ENCODE data around the gene RTKN.
"Not testable (repeated sequence)": the region's sequence is repeated elsewhere in the genome, so short reads cannot be mapped to it uniquely, and the experiment has no call there.

RTKN gene

GRCh38 chr2:74438248-74438647 is 3.5 kb downstream of the RTKN start:
- no peak for DNase-seq

DNA sequence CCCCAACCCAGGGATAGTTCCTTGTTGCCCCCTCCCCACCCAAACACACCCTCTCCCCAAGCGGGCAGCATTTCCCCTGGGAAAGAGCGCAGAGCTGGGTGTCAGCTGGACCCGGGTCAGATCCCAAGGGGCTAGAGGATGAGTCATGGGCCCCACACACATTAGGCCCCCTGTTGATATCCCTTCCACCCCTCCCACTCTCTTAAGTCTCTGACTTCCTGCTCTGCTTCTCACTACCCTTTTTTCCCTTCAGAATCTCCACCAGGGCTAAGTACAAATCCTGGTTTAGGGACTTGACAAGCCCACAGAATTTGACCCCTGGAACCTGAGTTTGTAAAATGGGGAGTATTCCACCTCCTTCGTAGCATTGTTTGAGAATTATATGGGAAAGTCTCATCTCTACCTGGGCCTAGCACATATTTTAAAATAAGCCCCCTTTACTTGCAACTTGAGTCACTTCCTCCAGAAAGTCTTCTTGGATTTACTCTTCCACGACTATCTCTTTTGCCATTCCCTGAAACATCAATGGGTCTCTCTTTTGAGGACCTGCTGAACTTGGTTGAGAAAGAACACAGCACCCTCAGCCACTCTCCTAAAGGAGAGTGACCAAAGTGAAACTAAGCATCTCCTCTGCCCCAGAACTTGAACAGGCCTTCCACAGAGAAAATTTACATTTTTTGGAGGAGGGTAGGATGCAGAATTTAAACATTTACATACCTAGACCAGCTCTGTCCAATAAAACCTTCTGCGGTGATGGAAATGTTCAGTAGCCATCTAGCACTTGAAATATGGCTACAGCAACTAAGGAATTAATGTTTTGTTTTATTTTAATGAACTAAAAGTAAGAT is 4.7 kb downstream of the RTKN start:
- no peak for DNase-seq

- DNase-seq, result no peak
Observed at GRCh38 chr2:74436111-74436805, 5.5 kb downstream of the RTKN start.

DNA sequence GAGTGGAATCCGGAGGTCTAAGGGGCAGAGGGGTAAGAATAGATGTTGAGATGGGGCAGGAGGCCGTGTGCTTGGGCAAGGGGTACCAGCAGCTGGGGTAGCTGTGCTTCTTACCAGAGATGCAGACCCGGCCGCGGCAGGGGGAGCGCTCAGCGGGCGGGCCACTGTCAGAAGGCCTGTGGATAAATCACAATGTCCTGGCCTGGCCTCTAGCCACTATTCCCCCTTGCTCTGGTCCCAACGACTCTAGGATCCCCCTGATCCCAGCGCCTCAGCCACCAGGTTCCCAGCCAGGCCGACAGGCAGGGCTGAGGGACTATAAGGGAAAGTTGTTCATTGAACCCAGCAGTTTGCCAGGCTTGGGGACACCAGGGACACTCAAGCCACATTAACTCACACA is 11.2 kb downstream of the RTKN start:
- no peak for DNase-seq

DNA sequence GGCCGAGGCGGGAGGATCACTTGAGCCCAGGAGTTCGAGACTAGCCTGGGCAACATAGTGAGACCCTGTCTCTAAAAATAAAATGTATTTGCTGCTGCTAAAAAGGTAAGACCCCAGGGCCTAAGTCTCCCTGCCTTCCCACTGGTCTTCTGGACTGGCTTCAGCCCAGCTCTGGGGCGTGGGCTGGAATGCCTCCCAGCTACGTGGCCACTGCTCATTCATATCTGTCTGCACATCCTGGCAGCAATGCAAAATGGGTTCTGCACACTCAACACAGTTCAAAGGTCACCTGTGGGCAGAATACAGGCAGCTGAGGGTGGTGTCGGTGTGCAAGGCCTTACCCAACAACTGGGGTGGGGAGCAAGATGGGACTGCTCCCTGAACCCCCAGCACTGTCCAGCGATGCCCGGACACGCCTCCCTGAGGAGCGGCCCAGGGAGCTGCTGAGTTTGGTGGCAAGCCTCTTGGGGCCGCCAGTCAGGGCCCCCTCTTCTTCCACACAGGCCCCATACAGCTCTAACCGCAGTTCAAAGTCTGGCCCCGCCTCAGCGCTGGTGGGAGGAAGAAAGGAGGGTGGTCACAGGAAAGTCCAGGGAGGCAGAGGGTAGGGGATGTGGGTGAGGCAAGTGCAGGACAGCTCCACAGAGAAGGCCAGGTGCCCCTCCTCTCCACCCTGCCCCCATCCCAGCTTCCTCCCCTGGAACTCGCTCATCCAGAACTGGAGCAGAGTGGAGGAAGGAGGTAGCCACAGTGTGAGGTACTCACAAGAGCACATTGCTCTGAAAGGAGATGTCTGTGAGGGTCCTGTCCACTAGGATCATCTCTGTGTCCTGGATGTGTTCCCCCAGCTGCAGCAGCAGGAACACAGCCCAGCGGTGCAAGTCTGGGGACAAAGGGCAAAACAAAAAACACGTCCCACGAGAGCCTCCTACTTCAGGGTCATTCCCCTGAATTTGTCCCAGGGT is 12.0 kb downstream of the RTKN start:
- DNase-seq, result no peak

- no peak for DNase-seq
Observed at GRCh38 chr2:74428675-74429074, 13.1 kb downstream of the RTKN start.

DNA sequence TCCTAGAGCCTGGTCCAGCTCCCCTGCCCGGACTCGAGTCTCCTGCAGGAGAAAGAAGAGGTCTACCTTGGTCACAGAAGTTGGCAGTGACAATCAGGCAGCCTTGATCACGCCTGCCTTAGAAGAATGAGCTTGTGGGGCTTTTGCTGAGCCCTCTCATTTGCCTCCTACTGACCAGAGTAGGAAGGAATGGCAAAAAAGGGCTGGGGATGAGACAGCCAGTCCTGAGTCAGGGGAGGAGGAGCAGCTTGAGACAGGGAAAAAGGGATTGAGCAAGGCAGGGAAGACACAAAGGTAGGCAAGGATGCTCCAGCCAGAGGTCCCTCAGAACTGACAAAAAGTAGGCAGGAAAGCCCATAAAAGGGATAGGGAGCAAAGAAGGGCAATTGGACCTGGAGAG is 14.2 kb downstream of the RTKN start:
- DNase-seq, result no peak

- no peak for DNase-seq
Observed at GRCh38 chr2:74426181-74426758, 15.5 kb downstream of the RTKN start.

DNA sequence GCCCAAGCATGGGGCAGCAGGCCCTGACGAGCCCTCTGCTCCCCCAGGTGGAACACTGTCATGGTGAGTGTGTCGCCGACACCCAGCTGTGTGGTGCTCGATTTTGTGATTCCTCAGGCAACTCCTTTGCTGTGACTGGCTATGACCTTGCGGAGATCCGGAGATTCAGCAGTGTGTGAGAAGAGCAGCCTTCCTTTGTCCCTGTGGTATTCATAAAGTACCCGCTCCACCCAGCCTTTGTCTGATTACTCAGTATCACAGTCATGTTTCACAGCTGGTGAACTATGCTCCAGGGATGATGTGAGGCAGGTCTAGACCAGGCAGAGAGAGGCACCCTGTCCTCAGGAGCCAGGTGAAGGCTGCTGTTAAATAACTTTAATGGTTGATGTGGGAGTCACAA is 16.2 kb downstream of the RTKN start:
- DNase-seq, result no peak

DNA sequence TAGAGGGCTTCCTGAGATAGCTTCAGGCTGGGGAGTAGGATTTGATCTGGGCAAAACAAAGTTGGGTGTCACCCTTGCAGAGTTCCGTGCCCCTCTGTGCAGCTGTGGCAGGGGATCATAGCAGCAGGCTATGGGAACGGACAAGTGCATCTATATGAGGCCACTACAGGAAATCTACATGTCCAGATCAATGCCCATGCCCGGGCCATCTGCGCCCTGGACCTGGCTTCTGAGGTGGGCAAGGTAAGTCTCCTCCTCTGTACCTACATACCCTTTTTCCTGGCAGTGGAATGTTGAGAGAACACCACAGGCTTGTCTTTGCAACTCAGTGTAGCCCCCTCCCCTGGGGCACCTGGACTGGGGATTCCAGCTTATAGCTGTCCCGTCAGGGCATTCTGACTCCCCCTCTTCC is 16.7 kb downstream of the RTKN start:
- no peak for DNase-seq

- DNase-seq, result no peak
Observed at GRCh38 chr2:74424139-74424992, 17.4 kb downstream of the RTKN start.

GRCh38 chr2:74423231-74424095 is 18.3 kb downstream of the RTKN start:
- no peak for DNase-seq

- peak; percentile 97 for DNase-seq
Observed at GRCh38 chr2:74421221-74421870, 20.4 kb downstream of the RTKN start, which contains the start of the genes C2orf81 and WDR54. TSS of gene C2orf81 (minus strand) at chr2:74421619. CDS start at chr2:74421560, 59 bp downstream. TSS of gene WDR54 (plus strand) at chr2:74421730. CDS start at chr2:74422154, 424 bp downstream.

DNA sequence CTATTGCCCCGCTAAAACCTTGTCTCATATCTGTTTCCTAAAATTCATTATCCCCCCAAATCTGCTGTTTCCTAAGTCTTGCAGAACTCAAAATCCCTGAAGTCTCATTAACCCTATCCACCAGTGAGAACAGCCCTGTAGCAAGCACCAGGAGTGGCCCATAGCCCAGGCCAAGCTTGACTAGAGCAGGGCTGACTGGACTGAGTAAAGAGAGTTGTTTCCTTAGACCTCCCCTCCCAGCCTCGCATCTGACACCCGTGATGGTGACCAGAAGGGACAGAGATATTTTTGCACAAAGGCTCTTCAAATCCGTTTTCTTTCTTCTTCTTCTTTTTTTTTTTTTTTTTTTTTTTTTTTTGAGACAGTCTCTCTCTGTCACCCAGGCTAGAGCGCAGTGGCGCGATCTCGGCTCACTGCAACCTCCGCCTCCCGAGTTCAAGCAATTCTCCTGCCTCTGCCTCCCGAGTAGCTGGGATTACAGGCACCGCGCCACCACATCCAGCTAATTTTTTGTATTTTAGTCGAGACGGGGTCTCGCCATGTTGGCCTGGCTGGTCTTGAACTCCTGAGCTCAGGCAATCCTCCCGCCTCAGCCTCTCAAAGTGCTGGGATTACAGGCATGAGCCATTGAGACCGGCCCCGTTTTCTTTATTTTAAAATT is 21.2 kb downstream of the RTKN start:
- not testable (repeated sequence) for DNase-seq

- no peak for DNase-seq
Observed at GRCh38 chr2:74420006-74420405, 21.7 kb downstream of the RTKN start.

DNA sequence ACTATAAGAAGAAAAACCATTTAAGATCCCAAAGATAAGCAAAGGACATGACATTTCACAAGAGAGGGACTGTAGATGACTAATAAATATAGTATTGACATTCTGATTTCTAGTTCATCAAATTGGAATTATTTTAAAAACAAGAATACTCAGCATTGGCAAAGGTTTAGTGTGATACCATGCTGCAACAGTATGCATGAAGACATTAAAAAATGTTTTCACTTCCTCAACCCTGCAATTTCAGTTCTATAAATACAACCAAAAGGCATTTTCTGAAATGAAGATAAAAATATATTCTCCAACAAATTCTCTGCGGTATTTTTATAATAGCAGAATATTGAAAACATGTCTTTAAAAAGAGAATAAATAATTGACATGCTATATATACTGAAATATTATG is 22.4 kb downstream of the RTKN start:
- DNase-seq, result no peak

GRCh38 chr2:74418312-74418711 is 23.4 kb downstream of the RTKN start:
- DNase-seq, result no peak

GRCh38 chr2:74417763-74418162 is 24.0 kb downstream of the RTKN start:
- no peak for DNase-seq

DNA sequence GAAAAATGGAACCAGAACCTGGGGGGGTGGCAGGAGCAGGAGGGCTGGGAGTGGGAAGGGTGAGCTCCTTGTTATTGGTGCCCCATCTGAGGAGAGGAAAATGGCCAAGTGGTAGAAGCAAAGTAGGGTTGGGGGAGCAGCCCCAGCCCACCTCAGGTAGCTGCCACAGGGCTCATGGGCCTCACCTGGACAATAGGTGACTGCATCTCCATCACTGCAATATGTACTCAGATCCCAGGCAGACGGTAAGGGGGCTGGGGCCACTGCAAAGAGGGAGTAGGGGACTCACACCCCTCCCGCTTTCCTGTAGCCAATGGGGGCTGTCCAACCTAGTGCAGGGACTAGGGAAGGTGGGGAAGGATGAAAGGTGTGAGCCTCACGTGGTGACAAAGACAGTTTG is 24.5 kb downstream of the RTKN start:
- no peak for DNase-seq
